Endodermal cell (in vitro differentiated cells): ENCODE results near the gene ATF7IP2. TPM values are rescaled to one million over a fixed set of nuclear protein-coding genes. Genes with fewer than 3 reads are reported as not detected.
"Not testable (repeated sequence)": the region's sequence is repeated elsewhere in the genome, so short reads cannot be mapped to it uniquely, and the experiment has no call there.

Experiments used
- DNase-seq: peaks from one replicate; pipeline ENCODE4 v3.0.0-alpha.2; 2017
- H3K27ac ChIP-seq: 2 replicates; pipeline ENCODE4 v1.5.1; 2013; ENCODE audit warnings: mild to moderate bottlenecking, low read depth, low read length, moderate library complexity
- H3K27me3 ChIP-seq: 2 replicates; pipeline ENCODE4 v1.6.1; 2013; ENCODE audit warnings: mild to moderate bottlenecking, low read length, moderate library complexity; ENCODE audit not compliant: insufficient read depth, control insufficient read depth, poor library complexity, severe bottlenecking
- H3K36me3 ChIP-seq: 2 replicates; pipeline ENCODE4 v1.7.0; 2013; ENCODE audit warnings: mild to moderate bottlenecking, low read length, moderate library complexity; ENCODE audit not compliant: control insufficient read depth, insufficient read depth
- H3K4me1 ChIP-seq: one replicate; pipeline ENCODE4 v1.7.0; 2013; ENCODE audit warnings: low read length; ENCODE audit not compliant: control insufficient read depth, insufficient read depth
- H3K4me3 ChIP-seq: 2 replicates; pipeline ENCODE4 v1.5.1; 2013; ENCODE audit warnings: mild to moderate bottlenecking, low read length, moderate library complexity
- H3K9ac ChIP-seq: 2 replicates; pipeline ENCODE4 v1.6.1; 2013; ENCODE audit warnings: mild to moderate bottlenecking, low read length, moderate library complexity; ENCODE audit not compliant: poor library complexity, severe bottlenecking; ENCODE audit errors: extremely low read depth
- H3K9me3 ChIP-seq: 2 replicates; pipeline ENCODE4 v1.6.1; 2013; ENCODE audit warnings: mild to moderate bottlenecking, low read length, moderate library complexity; ENCODE audit not compliant: control insufficient read depth
- H3K27ac Mint-ChIP-seq: 2 replicates; pipeline ENCODE4 v1.8.0; 2020; ENCODE audit warnings: mixed read lengths
- H3K27me3 Mint-ChIP-seq: 2 replicates; pipeline ENCODE4 v1.8.0; 2021; ENCODE audit warnings: mild to moderate bottlenecking, mixed read lengths; ENCODE audit not compliant: insufficient read depth
- H3K36me3 Mint-ChIP-seq: 2 replicates; pipeline ENCODE4 v1.8.0; 2020; ENCODE audit warnings: low read depth, mixed read lengths
- H3K4me1 Mint-ChIP-seq: 2 replicates; pipeline ENCODE4 v1.8.0; 2020; ENCODE audit warnings: mixed read lengths
- H3K4me3 Mint-ChIP-seq: 2 replicates; pipeline ENCODE4 v1.8.0; 2020; ENCODE audit warnings: mild to moderate bottlenecking, moderate library complexity, mixed read lengths
- H3K9me3 Mint-ChIP-seq: 2 replicates; pipeline ENCODE4 v1.8.0; 2020; ENCODE audit warnings: mild to moderate bottlenecking, mixed read lengths
- WGBS, 2 experiments: methylation state at CpG; one replicate each; pipeline versions ENCODE4 v1.1.5 to v1.1.7; 2013; ENCODE audit warnings: missing lambda C conversion rate in 2 of 2, mixed read lengths in 1 of 2; ENCODE audit not compliant: insufficient coverage in 1 of 2, insufficient read length in 1 of 2; 5-methylcytosine and 5-hydroxymethylcytosine counted together
- total RNA-seq, 2 donors: library from RNA; stranded (reverse); fragmentation: NEBNext Ultra II Directional in 1 of 2; extraction: Animal tissue kit (Norgen Biotek cat#: 25700) in 1 of 2; gene quantifications; 2 replicates in 1 of 2; 3 replicates in 1 of 2; pipeline ENCODE4 v1.2.1, GENCODE V29; 2021
- TF ChIP-seq, protein P1 (sequence below): fragments of 200-600 bp; sonication (generic); conservative IDR thresholded peaks from 2 replicates; pipeline ENCODE4 v1.5.0; 2021; ENCODE audit warnings: antibody characterized with exemption, mild to moderate bottlenecking

ATF7IP2 gene
- total RNA-seq, 2 donors from 2014 or later: 20.5 to 22.8 TPM

DNA sequence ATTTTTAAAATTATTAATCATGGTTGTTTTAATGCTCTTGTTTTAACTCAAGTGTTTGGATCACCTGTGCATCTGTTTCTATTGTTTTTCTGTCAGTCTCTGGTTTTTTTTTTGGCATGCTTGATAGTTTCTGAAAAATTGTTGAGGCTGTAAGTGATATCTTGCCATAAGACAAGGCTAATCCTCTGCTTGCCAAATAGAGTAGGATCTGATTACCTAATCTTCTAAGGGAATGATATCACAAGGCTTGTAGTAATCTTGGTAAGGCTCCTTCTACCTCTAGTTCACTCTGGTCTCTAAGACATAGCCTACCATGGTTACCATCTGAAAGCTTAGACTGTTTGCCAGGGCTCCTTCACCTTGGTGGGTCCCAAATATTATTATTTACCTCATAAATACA is 81.0 kb downstream of the ATF7IP2 start:
- Mint-ChIP-seq H3K27ac (no peak overlapping the region), H3K27me3 (no peaks in the 10 kb centered on the region), H3K4me3 (no peak overlapping the region), H3K9me3 (no peaks in the 10 kb centered on the region), H3K36me3 (peaks cover 26% of the 10 kb centered on the region), H3K4me1 (no peaks in the 10 kb centered on the region)
- no peak for DNase-seq
- Histone ChIP-seq H3K36me3 (peaks cover 13% of the 10 kb centered on the region), H3K27ac (no peak overlapping the region), H3K9me3 (peaks cover 9% of the 10 kb centered on the region), H3K9ac (no peak overlapping the region), H3K4me1 (no peaks in the 10 kb centered on the region), H3K4me3 (no peak overlapping the region), H3K27me3 (no peaks in the 10 kb centered on the region)
- TF ChIP-seq, protein P1, sequence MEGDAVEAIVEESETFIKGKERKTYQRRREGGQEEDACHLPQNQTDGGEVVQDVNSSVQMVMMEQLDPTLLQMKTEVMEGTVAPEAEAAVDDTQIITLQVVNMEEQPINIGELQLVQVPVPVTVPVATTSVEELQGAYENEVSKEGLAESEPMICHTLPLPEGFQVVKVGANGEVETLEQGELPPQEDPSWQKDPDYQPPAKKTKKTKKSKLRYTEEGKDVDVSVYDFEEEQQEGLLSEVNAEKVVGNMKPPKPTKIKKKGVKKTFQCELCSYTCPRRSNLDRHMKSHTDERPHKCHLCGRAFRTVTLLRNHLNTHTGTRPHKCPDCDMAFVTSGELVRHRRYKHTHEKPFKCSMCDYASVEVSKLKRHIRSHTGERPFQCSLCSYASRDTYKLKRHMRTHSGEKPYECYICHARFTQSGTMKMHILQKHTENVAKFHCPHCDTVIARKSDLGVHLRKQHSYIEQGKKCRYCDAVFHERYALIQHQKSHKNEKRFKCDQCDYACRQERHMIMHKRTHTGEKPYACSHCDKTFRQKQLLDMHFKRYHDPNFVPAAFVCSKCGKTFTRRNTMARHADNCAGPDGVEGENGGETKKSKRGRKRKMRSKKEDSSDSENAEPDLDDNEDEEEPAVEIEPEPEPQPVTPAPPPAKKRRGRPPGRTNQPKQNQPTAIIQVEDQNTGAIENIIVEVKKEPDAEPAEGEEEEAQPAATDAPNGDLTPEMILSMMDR: no peak

DNA sequence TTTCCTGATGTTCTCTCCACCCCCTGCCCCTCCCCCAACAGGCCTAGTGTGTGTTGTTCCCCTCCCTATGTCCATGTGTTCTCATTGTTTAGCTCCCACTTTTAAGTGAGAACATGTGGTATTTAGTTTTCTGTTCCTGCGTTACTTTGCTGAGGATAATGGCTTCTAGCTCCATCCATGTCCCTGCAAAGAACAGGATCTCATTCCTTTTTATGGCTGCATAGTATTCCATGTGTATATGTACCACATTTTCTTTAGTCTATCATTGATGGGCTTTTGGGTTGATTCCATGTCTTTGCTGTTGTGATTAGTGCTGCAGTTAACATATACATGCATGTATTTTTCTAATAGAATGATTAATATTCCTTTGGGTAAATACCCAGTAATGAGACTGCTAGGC is 90.8 kb downstream of the ATF7IP2 start:
- H3K27ac Mint-ChIP-seq, H3K4me1 ChIP-seq, H3K9ac ChIP-seq, H3K4me3 Mint-ChIP-seq, H3K27me3 ChIP-seq, DNase-seq, H3K4me1 Mint-ChIP-seq, H3K27ac ChIP-seq, H3K27me3 Mint-ChIP-seq: not testable (repeated sequence)
- peaks cover 49% of the 10 kb centered on the region for H3K36me3 Mint-ChIP-seq
- Histone ChIP-seq H3K9me3 (peaks cover 42% of the 10 kb centered on the region), H3K4me3 (peak overlapping the region; percentile 41), H3K36me3 (peaks cover 43% of the 10 kb centered on the region)
- H3K9me3 Mint-ChIP-seq: peaks cover 34% of the 10 kb centered on the region
- 80 to 92% methylated on average over 1 of the region's 1 CpG for WGBS, 2 experiments

DNA sequence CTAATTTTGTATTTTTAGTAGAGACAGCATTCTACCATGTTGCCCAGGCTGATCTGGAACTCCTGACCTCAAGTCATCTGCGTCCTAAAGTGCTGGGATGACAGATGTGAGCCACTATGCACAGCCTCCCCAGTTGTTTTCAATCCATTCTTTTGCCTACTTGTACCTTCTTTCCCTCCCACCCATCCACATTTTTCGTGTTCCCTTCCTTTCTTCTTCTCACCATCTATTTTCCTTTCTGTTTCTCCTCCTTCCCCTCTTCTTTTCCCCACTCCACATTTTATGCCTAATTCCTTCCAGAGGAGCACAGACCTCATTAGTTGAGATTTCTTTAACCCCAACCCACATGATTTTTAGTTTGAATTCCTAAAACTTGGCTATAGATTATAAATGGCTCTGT is 94.3 kb downstream of the ATF7IP2 start:
- H3K4me3 Mint-ChIP-seq: no peak overlapping the region
- H3K9me3 ChIP-seq: peaks cover 28% of the 10 kb centered on the region
- peaks cover 25% of the 10 kb centered on the region for H3K9me3 Mint-ChIP-seq
- H3K27me3 Mint-ChIP-seq: no peaks in the 10 kb centered on the region
- H3K4me1 Mint-ChIP-seq: no peaks in the 10 kb centered on the region
- H3K4me1 ChIP-seq: no peaks in the 10 kb centered on the region
- no peak overlapping the region for H3K27ac ChIP-seq
- H3K27ac Mint-ChIP-seq: no peak overlapping the region
- H3K36me3 ChIP-seq: peaks cover 36% of the 10 kb centered on the region
- TF ChIP-seq, protein P1: no peak
- no peaks in the 10 kb centered on the region for H3K27me3 ChIP-seq
- 92 to 94% methylated on average over 1 to 2 of the region's 2 CpGs for WGBS, 2 experiments
- no peak for DNase-seq
- peaks cover 47% of the 10 kb centered on the region for H3K36me3 Mint-ChIP-seq
- no peak overlapping the region for H3K9ac ChIP-seq
- no peak overlapping the region for H3K4me3 ChIP-seq

DNA sequence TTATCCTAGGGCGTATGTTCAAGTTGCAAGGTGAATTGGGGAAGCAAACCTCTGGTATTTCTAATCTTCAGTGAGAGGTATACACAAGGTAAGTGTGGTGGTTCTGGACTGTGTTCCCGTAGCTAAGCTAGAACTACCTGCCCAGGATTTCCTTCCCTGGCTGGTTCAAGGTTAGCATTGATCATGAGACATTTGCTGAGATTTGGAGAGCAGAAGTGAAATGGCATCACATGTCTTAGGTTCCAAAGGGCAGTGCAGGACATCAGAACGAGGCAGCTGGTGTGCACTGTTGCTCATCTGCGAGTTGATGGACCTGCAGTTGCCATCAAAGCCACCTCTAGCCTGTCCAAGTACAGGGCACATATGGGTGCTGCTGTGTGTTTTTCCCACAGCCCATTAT is 99.3 kb downstream of the ATF7IP2 start:
- Histone ChIP-seq H3K36me3 (peaks cover 20% of the 10 kb centered on the region), H3K4me3 (no peak overlapping the region), H3K27ac (no peak overlapping the region), H3K9me3 (peaks cover 31% of the 10 kb centered on the region), H3K27me3 (no peaks in the 10 kb centered on the region), H3K9ac (no peak overlapping the region), H3K4me1 (no peaks in the 10 kb centered on the region)
- no peak overlapping the region for H3K27ac Mint-ChIP-seq
- H3K4me3 Mint-ChIP-seq: no peak overlapping the region
- H3K36me3 Mint-ChIP-seq: peaks cover 24% of the 10 kb centered on the region
- no peaks in the 10 kb centered on the region for H3K27me3 Mint-ChIP-seq
- peaks cover 11% of the 10 kb centered on the region for H3K4me1 Mint-ChIP-seq
- WGBS, 2 experiments: 92% methylated on average over 4 of the region's 4 CpGs
- TF ChIP-seq, protein P1: no peak
- DNase-seq: no peak
- H3K9me3 Mint-ChIP-seq: peaks cover 26% of the 10 kb centered on the region
